GM10266 (cell line): ENCODE data around the gene SRSF3.

Experiments
- DNase-seq: peaks from one replicate; pipeline ENCODE4 v3.0.0; 2012; ENCODE audit errors: extremely low spot score
- TF ChIP-seq, protein P1 (sequence below): IDR thresholded peaks from 2 replicates; pipeline ENCODE4 v1.5.1; 2012; ENCODE audit warnings: mild to moderate bottlenecking, low read depth; ENCODE audit not compliant: control insufficient read depth, insufficient read depth; ENCODE audit errors: missing control alignments

SRSF3 gene

DNA sequence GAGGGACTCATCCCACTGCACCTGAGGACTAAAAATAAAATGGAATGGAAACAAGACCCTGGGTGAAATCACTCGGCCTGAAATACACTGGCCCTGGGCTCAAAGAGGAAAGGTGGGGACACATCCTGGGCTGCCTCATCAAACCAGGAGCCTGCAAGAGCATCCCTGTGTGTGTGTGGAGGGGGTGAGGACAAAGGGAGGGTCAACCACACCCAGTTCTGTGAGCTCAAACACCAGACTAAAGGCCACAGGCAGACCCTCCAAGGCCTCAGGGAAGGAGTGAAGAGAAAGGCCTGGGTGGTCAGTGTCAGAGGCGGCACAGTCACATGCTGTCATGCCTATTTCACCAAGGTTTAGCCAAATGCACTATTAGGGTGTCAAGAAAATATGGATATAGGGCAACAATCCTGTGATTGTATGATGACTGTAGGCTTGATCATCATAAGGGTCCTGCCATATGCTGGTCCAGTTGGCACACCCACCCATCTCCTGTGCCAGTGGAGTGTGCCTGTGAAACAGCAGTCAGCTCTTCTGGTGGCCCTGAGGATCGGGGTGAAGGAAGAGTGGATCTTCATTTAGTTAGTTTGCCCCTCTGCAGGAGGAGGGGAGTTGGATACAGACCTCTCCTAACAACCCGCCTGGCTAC is 28.9 kb downstream of the SRSF3 start:
- TF ChIP-seq, protein P1, sequence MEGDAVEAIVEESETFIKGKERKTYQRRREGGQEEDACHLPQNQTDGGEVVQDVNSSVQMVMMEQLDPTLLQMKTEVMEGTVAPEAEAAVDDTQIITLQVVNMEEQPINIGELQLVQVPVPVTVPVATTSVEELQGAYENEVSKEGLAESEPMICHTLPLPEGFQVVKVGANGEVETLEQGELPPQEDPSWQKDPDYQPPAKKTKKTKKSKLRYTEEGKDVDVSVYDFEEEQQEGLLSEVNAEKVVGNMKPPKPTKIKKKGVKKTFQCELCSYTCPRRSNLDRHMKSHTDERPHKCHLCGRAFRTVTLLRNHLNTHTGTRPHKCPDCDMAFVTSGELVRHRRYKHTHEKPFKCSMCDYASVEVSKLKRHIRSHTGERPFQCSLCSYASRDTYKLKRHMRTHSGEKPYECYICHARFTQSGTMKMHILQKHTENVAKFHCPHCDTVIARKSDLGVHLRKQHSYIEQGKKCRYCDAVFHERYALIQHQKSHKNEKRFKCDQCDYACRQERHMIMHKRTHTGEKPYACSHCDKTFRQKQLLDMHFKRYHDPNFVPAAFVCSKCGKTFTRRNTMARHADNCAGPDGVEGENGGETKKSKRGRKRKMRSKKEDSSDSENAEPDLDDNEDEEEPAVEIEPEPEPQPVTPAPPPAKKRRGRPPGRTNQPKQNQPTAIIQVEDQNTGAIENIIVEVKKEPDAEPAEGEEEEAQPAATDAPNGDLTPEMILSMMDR, result no peak
- DNase-seq, result no peak

DNA sequence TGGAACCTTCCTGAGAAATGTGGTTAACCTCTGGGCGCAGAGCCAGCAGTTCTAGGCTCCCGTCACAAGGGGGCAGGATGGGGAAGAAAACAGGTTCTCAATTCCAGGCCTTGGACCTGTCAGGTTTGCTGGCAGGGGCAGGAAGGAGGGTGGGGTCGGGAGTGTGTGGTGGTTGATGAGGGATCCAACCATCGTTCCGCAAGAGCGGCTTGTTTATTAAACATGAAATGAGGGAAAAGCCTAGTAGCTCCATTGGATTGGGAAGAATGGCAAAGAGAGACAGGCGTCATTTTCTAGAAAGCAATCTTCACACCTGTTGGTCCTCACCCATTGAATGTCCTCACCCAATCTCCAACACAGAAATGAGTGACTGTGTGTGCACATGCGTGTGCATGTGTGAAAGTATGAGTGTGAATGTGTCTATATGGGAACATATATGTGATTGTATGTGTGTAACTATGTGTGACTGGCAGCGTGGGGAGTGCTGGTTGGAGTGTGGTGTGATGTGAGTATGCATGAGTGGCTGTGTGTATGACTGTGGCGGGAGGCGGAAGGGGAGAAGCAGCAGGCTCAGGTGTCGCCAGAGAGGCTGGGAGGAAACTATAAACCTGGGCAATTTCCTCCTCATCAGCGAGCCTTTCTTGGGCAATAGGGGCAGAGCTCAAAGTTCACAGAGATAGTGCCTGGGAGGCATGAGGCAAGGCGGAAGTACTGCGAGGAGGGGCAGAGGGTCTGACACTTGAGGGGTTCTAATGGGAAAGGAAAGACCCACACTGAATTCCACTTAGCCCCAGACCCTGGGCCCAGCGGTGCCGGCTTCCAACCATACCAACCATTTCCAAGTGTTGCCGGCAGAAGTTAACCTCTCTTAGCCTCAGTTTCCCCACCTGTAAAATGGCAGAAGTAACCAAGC is 29.6 kb downstream of the SRSF3 start:
- TF ChIP-seq, protein P1, result peak; percentile 94
- peak; percentile 75 for DNase-seq

DNA sequence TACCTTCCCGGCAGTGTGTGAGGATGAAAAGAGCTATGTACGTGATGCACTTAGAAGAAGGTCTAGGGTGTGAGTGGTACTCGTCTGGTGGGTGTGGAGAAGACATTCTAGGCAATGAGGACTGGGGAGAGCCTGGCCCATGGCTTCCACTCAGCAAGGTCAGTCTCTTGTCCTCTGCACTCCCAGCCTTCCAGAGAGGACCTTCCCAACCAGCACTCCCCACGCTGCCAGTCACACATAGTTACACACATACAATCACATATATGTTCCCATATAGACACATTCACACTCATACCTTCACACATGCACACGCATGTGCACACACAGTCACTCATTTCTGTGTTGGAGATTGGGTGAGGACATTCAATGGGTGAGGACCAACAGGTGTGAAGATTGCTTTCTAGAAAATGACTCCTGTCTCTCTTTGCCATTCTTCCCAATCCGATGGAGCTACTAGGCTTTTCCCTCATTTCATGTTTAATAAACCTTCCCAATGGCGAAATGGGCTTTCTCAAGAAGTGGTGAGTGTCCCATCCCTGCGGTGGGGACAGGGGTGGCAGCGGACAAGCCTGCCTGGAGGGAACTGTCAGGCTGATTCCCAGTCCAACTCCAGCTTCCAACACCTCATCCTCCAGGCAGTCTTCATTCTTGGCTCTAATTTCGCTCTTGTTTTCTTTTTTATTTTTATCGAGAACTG is 30.4 kb downstream of the SRSF3 start:
- TF ChIP-seq, protein P1, result no peak
- DNase-seq, result no peak

DNA sequence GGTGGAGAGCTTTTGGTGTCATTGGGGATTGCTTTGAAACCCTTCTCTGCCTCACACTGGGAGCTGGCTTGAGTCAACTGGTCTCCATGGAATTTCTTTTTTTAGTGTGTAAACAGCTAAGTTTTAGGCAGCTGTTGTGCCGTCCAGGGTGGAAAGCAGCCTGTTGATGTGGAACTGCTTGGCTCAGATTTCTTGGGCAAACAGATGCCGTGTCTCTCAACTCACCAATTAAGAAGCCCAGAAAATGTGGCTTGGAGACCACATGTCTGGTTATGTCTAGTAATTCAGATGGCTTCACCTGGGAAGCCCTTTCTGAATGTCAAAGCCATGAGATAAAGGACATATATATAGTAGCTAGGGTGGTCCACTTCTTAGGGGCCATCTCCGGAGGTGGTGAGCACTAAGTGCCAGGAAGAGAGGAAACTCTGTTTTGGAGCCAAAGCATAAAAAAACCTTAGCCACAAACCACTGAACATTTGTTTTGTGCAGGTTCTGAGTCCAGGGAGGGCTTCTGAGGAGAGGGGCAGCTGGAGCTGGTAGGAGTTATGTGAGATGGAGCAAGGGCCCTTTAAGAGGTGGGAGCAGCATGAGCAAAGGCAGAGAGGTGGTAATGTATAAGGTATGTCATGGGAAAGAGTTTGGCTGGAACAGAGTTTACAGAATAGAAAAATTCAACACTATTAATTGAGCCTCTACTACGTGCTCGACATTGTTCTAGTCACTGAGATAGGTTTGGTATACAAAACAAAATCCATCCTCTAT is 31.2 kb downstream of the SRSF3 start:
- no peak for DNase-seq
- TF ChIP-seq, protein P1, result no peak

DNA sequence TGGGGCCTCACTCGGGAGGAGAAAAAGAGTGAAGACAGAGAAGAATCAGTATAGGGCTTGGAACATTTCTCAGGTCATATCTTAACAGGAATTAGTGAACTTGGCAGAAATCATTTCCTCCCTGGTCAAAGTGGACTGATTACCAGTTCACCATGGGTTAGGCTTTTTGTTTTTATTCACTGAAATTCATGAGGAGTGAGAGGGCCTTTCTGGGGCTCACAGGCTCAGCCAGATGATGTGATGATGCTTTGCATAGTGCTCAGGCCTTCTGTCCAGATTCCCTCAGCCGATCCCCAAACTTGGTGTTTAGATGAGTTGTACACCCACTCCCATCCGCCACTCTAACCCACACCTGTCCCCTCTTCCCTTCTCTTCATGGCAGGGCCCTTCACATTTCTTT is 32.5 kb downstream of the SRSF3 start:
- DNase-seq, result no peak
- TF ChIP-seq, protein P1, result no peak

DNA sequence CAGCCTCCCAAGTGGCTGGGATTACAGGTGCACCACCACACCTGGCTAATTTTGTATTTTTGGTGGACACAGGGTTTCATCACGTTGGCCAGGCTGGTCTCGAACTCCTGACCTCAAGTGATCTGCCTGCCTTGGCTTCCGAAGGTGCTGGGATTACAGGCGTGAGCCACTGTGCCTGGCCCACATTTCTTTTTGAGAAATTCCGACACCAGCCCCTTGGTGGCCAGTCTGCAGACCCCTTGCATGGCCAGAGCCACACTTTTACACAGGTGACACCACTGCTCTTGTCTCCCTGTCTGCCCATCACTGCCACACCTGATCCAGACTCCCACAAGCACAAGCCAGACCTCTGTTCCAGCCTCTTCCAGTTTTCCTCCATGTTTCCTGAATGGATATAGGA is 33.0 kb downstream of the SRSF3 start:
- no peak for DNase-seq
- TF ChIP-seq, protein P1, result no peak
